GM15510 (cell line): ENCODE measurements around the gene MYO1A.

Experiments
- POLR2A ChIP-seq: IDR thresholded peaks from 3 replicates; pipeline ENCODE4 v1.6.1; 2011; ENCODE audit warnings: borderline replicate concordance; ENCODE audit not compliant: insufficient read length; ENCODE audit errors: extremely low read depth

Gene MYO1A

DNA sequence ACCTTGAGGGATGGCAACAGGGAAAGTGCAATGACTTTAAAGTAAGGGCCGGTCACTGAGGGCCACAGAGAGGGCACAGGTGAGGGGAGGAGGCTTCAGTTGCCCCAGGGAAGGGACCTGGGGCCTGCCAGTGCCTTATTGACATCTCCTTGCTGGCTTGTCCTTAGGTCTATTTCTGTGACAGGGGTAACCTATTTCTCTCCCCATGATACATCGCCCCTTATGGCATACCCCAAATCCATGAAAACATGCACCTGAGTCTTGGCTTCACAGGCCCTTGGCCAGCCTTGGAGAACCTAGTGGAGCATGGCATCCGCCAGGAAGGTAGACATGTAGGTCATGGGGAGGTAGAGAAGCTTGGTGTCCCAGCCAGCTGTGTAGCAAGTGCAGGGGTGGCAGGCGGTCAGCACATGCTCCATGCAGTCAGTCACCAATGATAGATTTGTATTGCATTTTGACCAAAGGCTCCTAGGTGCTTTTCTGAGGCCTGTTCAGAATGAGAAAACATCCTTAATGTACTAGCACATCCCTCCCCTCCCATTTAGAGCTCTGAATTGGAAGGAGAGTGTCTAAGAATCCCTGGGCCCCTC is 68.9 kb downstream of the MYO1A start:
- no peak for TF ChIP-seq POLR2A

DNA sequence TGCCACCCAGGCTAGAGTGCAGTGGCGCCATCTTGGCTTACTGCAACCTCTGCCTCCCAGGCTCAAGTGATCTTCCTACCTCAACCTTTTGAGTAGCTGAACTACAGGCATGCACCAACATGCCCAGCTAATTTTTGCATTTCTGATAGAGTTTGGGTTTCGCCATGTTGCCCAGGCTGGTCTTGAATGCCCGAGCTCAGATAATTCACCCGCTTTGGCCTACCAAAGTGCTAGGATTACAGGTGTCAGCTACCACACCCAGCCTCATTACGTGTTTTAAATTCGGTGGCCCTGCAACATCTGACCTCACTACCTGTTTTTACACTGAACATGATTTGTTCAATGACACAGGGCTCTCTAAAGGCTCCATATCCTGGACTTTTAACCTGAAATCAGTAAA is 69.7 kb downstream of the MYO1A start:
- TF ChIP-seq POLR2A = no peak

GRCh38 chr12:56979628-56980027 is 70.3 kb downstream of the MYO1A start:
- TF ChIP-seq POLR2A = no peak
